ENCODE data around the gene PORCN. TPM values are rescaled to one million over a fixed set of nuclear protein-coding genes. Genes with fewer than 3 reads are reported as not detected.

Gene PORCN
- polyA plus RNA-seq, 6 donors from 2014 or later = 1.5 to 12.2 (median 9.0) TPM

DNA sequence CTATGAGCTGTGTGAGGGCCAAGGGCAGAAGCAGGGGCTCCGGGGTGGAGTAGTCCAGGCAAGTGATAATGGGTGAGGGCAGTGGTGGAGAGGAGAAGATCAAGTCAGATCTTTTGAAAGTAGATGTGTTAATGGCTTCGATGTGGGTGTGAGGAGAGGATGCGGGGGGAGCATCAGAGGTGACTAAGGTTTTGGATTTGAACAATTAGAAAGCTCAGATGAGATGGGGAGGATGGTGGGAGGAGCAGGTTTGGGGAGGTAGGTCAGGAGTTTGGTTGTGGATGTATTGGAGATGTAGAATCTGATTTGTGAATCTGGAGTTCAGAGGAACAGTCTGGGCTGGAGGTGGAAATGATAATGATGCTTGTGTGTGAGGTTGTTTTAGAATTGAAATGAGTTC, 28.2 kb upstream of the PORCN start:
- H3K36me3 Mint-ChIP-seq = peaks cover 0 to 9% of the 10 kb centered on the region in 2 donors
- no peaks in the 10 kb centered on the region for H3K27me3 Mint-ChIP-seq
- H3K4me3 Mint-ChIP-seq = no peak overlapping the region
- H3K9me3 Mint-ChIP-seq = peaks cover 0 to 4% (median 0%) of the 10 kb centered on the region in 7 donors
- H3K27ac Mint-ChIP-seq = no peak overlapping the region
- H3K4me1 Mint-ChIP-seq = peaks cover 23 to 29% (median 25%) of the 10 kb centered on the region in 3 donors
- no peak for ATAC-seq (ENCODE audit: low read depth in 2 of 2)
- no peak for DNase-seq

DNA sequence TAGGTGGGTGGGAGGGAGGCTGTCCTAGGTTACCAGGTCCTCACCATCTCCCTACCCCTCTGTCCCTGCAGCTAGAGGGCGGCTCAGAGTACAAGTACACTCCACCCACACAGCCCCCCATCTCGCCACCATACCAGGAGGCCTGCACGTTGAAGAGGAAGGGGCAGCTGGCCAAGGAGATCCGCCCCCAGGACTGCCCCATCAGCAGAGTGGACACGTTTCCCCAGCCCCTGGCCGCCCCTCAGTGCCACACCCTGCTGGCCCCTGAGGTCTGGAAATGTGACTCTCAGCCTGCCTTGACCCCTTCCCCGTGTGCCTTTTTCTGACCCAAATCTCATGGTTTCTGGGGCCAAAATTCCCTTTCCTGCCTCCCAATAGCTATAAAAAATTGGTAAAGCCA, 26.3 kb upstream of the PORCN start:
- Mint-ChIP-seq H3K4me1 (peaks cover 8 to 13% (median 9%) of the 10 kb centered on the region in 3 donors), H3K27ac (no peak overlapping the region), H3K36me3 (peaks cover 0 to 9% of the 10 kb centered on the region in 2 donors), H3K27me3 (no peaks in the 10 kb centered on the region), H3K4me3 (no peak overlapping the region), H3K9me3 (peaks cover 0 to 4% (median 0%) of the 10 kb centered on the region in 7 donors)
- no peak for DNase-seq
- no peak for ATAC-seq (ENCODE audit: low read depth in 2 of 2)

DNA sequence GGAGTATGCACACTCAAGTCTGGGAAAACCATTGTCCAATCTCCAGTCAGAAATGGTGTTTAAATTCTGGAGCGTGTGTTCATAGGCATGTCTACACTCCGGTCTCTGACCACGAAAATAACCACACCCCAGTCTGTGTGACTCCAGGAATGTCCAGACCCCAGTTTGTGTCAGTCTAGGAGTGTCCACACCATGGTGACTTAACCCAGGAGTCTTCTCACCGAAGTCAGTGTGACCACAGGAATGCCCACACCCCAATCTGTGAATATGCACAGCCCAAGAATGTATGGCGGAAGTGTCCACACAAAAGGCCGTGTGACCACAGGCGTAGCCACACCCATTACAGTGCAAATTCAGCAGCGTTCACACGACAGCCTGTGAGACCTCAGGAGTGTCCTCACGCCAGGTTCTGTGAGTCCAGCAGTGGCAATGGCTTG, 21.4 kb upstream of the PORCN start:
- DNase-seq = no peak
- H3K27ac Mint-ChIP-seq = peak overlapping the region in 1 of 6 donors; percentile 24

DNA sequence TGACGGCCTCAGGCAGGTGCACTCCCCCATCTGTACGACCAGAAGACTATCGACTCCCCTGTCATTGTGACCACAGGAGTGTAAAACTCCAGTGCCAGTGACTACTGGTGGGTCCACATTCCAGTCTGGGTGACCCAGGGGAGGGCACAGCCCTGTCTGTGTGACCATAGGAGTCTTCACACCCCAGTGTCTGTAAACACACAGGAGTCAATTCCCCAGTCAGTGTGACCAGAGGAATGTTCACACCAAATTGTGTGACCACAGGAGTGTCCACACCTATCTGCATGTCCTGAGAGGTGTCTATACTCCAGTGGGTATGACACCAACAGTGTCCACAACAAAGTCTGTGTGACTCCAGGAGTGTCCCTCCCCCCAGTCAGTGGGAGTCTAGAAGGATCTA, 20.8 kb upstream of the PORCN start:
- no peak for ATAC-seq (ENCODE audit: low read depth in 2 of 2)
- no peak for DNase-seq
- no peaks in the 10 kb centered on the region for H3K9me3 Mint-ChIP-seq
- no peaks in the 10 kb centered on the region for H3K4me1 Mint-ChIP-seq
- no peak overlapping the region for H3K4me3 Mint-ChIP-seq
- no peaks in the 10 kb centered on the region for H3K27me3 Mint-ChIP-seq
- H3K27ac Mint-ChIP-seq = no peak overlapping the region
- no peaks in the 10 kb centered on the region for H3K36me3 Mint-ChIP-seq

More for the DNA sequence above, 21.4 kb upstream of the PORCN start:
- H3K4me1 Mint-ChIP-seq = no peaks in the 10 kb centered on the region
- no peak for ATAC-seq (ENCODE audit: low read depth in 2 of 2)
- H3K9me3 Mint-ChIP-seq = no peaks in the 10 kb centered on the region
- no peaks in the 10 kb centered on the region for H3K36me3 Mint-ChIP-seq
- no peaks in the 10 kb centered on the region for H3K27me3 Mint-ChIP-seq
- H3K4me3 Mint-ChIP-seq = no peak overlapping the region

DNA sequence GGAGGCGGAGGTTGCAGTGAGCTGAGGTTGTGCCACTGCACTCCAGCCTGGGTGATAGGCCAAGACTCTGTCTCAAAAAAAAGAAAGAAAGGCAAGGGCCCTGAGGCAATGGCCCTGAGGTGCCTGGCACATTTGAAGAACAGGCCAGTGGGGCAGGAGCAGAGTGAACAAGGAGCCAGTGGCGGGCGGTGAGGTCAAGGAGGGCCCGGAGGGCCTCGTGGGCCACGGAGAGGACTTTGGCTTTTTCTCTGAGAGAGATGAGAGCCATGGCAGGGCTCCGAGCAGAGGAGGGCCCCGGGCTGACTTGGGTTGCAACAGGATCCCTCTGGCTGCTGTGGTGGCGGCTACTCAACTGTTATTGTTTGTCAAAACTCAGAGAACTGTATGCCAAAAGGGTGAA, 19.5 kb upstream of the PORCN start:
- ATAC-seq (ENCODE audit: low read depth in 2 of 2) (no peak), DNase-seq (no peak)
- Mint-ChIP-seq H3K27ac (no peak overlapping the region), H3K9me3 (no peaks in the 10 kb centered on the region), H3K27me3 (no peaks in the 10 kb centered on the region), H3K4me3 (no peak overlapping the region), H3K4me1 (no peaks in the 10 kb centered on the region), H3K36me3 (no peaks in the 10 kb centered on the region)

DNA sequence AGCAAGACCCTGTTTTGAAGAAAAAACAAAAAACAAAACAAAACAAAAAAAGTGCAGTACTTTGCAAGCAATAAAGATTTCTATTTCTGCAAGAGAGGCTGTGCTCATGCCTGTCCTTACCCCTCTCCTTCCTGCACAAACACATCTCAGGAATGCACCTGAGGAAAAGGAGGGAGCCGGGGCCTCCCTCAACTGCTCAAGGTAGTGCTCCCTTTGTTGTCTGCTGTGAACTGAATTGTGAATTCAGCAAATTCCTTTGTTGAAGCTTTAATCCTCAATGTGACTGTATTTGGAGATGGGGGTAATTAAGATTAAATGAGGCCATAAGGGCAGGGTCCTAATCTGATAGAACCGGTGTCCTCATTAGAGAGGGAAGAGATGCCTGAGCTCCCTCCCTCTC, 18.9 kb upstream of the PORCN start:
- Mint-ChIP-seq H3K27me3 (no peaks in the 10 kb centered on the region), H3K27ac (no peak overlapping the region), H3K4me1 (no peaks in the 10 kb centered on the region), H3K4me3 (no peak overlapping the region), H3K9me3 (no peaks in the 10 kb centered on the region), H3K36me3 (no peaks in the 10 kb centered on the region)
- ATAC-seq (ENCODE audit: low read depth in 2 of 2) (no peak), DNase-seq (no peak)

DNA sequence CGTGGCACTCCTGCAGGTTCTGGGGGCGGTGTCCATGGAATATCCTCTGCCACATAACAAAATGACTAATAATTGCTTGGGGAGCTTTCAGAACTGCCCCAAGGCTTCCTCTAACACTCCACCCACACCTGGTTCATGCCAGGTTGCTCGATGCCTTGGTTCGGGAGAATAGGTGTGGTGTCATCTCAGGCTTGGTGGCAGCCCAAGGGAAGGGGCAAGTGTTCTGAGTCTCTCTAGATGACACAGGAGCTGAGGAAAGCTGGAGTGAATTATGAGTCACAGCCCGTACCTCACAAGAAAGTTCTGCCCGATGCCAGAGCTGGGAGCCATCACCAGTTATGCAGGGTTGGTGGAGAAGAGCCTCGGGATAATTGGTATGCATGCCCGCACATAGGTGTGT, 18.1 kb upstream of the PORCN start:
- DNase-seq (no peak), ATAC-seq (ENCODE audit: low read depth in 2 of 2) (no peak)
- H3K9me3 Mint-ChIP-seq = no peaks in the 10 kb centered on the region

DNA sequence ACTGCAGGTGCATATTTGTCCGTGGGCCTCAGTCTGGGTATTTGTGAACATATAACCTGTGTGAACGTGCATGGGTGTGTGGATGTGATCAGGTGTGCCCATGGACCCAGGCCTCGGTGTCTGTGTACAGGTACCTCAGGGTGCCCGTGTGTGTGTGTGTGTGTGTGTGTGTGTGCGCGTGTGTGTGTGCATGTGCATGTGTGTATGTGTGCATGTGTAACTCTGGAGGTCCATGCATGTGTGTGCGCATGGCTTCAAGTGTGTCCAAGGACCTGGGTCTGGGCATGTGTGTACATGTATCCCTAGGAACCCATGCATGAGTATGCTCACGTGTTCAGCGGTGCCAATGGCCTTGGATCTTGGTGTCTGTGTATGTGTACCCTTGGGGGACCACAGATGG, 17.0 kb upstream of the PORCN start:
- DNase-seq (no peak), ATAC-seq (ENCODE audit: low read depth in 2 of 2) (no peak)
- peaks cover 0 to 5% (median 0%) of the 10 kb centered on the region in 3 donors for H3K27me3 Mint-ChIP-seq
- H3K4me3 Mint-ChIP-seq = no peak overlapping the region
- H3K36me3 Mint-ChIP-seq = no peaks in the 10 kb centered on the region
- H3K4me1 Mint-ChIP-seq = no peaks in the 10 kb centered on the region
- H3K9me3 Mint-ChIP-seq = peaks cover 0 to 1% (median 0%) of the 10 kb centered on the region in 7 donors
- no peak overlapping the region for H3K27ac Mint-ChIP-seq

More for the DNA sequence above, 18.1 kb upstream of the PORCN start:
- no peak overlapping the region for H3K4me3 Mint-ChIP-seq
- H3K36me3 Mint-ChIP-seq = no peaks in the 10 kb centered on the region
- H3K27me3 Mint-ChIP-seq = no peaks in the 10 kb centered on the region
- H3K4me1 Mint-ChIP-seq = no peaks in the 10 kb centered on the region
- H3K27ac Mint-ChIP-seq = no peak overlapping the region

DNA sequence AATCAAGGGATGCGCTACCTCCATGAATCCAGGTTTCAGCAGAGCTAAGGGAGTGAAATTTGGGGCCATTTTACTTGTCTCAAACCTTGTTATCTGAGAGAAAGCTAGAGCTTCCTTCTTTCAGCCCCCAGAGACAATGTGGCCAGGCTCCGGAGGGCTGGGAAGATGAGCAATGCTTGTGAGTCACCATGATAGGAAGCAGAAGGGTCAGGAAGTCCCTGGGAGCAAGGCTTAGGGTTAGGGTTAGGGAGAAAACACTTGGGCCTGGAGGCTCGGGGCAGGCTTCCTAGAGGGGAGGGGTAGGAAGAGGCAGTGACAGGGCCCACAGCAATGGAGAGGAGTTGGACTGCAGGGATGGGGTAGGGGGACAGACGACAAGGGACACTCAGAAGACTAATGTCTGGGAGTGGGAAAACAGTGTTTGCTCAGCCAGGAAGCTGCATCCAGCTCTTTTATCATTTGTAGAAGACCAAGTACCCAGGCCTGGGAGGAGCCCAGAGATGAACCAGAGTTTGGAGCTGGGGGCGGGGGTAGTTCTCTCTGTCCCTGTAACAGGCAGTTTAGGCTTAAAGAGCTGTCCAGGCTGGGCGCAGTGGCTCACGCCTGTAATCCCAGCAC, 16.4 kb upstream of the PORCN start:
- ATAC-seq (ENCODE audit: low read depth in 2 of 2) = no peak
- no peaks in the 10 kb centered on the region for H3K36me3 Mint-ChIP-seq

DNA sequence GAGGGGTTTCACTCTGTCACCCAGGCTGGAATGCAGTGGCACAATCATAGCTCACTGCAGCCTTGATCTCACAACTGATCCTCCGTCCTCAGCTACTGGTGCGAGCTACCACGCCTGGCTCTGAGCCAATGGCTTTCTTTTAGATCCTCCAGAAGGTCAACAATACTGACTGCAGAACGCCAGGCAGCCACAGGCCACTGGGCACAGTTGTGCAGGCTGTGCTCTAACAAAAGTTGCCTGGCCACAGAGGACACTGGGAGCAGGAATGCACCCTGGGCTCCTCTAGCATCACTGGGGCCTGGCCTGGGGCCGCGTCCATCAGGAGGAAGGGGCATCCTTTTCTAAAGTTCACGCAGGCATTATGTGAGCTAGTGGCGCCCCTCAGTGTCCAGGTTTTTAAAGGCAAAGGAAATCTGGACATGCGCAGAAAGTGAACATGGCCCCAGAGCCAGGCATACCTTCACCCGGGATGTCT, 14.9 kb upstream of the PORCN start:
- no peak overlapping the region for H3K4me3 Mint-ChIP-seq
- H3K27ac Mint-ChIP-seq = no peak overlapping the region
- no peaks in the 10 kb centered on the region for H3K4me1 Mint-ChIP-seq
- H3K9me3 Mint-ChIP-seq = peaks cover 0 to 2% (median 0%) of the 10 kb centered on the region in 7 donors
- DNase-seq = no peak
- no peaks in the 10 kb centered on the region for H3K36me3 Mint-ChIP-seq
- peaks cover 0 to 5% (median 0%) of the 10 kb centered on the region in 3 donors for H3K27me3 Mint-ChIP-seq
- ATAC-seq (ENCODE audit: low read depth in 2 of 2) = no peak

More for the DNA sequence above, 16.4 kb upstream of the PORCN start:
- no peaks in the 10 kb centered on the region for H3K4me1 Mint-ChIP-seq
- H3K27ac Mint-ChIP-seq = peak overlapping the region in 1 of 6 donors; percentile 34
- H3K4me3 Mint-ChIP-seq = no peak overlapping the region
- H3K9me3 Mint-ChIP-seq = peaks cover 0 to 2% (median 0%) of the 10 kb centered on the region in 7 donors
- H3K27me3 Mint-ChIP-seq = peaks cover 0 to 5% (median 0%) of the 10 kb centered on the region in 3 donors
- no peak for DNase-seq

DNA sequence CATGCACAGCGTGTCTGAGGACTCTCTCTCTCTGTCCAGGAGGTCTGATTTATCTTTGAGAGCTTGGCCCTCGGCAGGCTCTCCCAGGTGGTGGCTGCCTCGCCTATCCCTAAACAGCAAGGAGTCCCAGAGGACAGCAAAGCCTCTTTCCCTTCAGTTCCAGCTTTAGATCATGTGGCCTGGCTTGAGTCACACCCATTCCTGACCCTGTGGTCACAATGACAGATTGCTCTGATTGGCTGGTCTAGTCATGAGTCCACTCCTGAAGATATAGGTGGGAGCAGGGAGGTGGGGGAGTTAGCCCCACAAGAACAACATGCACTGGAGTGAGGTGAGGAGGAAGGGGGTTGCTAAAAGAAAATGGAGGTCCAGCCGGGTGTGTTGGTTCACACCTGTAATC, 12.1 kb upstream of the PORCN start:
- no peak overlapping the region for H3K4me3 Mint-ChIP-seq
- DNase-seq (no peak), ATAC-seq (ENCODE audit: low read depth in 2 of 2) (no peak)
- H3K27me3 Mint-ChIP-seq = peaks cover 0 to 5% (median 0%) of the 10 kb centered on the region in 3 donors
- H3K4me1 Mint-ChIP-seq = no peaks in the 10 kb centered on the region
- H3K27ac Mint-ChIP-seq = no peak overlapping the region
- peaks cover 0 to 2% (median 0%) of the 10 kb centered on the region in 7 donors for H3K9me3 Mint-ChIP-seq
- no peaks in the 10 kb centered on the region for H3K36me3 Mint-ChIP-seq

DNA sequence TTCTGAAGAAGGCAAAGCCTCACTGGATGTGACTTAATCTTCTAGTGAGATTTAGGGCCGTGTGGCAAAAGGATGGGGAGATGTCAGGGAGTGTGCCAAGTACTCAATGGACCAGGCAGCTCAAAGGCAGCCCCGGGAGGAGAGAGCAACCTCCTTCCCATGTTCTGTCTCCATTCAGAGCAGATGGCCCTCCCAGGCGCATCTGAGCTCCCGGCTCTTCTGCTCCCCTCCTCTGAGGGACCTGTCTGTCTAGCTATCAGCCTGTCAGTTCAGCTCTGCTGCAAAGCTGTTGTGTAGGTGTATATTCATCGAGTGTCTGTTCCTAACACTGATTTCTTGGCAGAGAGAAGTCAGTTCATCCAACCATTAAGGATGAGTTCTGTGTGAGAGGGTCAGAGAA, 10.9 kb upstream of the PORCN start:
- Mint-ChIP-seq H3K27ac (no peak overlapping the region), H3K4me1 (no peaks in the 10 kb centered on the region), H3K4me3 (no peak overlapping the region), H3K27me3 (peaks cover 0 to 5% (median 0%) of the 10 kb centered on the region in 3 donors), H3K9me3 (peaks cover 0 to 2% (median 0%) of the 10 kb centered on the region in 7 donors), H3K36me3 (no peaks in the 10 kb centered on the region)
- ATAC-seq (ENCODE audit: low read depth in 2 of 2) = no peak
- DNase-seq = no peak

DNA sequence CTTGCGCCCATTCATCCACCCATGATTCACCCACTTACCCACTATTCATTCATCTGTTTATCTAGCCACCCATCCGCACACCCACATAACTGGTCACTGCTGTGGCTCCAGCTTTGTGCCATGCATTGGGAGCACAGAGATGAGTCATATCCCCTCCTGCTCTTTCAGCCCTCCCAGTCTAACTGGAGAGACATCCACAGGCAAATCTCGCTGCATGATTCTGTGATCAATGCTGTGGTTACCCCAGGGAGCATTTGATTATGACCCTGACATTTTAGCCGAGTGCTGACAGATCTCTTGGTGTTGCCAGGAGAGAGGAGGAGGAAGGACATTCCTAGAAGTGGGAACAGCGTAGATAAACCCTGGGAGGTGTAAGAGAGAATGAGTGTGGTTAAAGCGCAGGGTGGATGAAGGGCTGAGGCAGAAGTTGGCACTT, 10.4 kb upstream of the PORCN start:
- Mint-ChIP-seq H3K27me3 (peaks cover 0 to 9% (median 0%) of the 10 kb centered on the region in 3 donors), H3K36me3 (no peaks in the 10 kb centered on the region), H3K27ac (peak overlapping the region in 1 of 6 donors; percentile 29), H3K4me1 (no peaks in the 10 kb centered on the region), H3K4me3 (no peak overlapping the region), H3K9me3 (peaks cover 0 to 2% (median 0%) of the 10 kb centered on the region in 7 donors)
- ATAC-seq (ENCODE audit: low read depth in 2 of 2) (no peak), DNase-seq (no peak)

DNA sequence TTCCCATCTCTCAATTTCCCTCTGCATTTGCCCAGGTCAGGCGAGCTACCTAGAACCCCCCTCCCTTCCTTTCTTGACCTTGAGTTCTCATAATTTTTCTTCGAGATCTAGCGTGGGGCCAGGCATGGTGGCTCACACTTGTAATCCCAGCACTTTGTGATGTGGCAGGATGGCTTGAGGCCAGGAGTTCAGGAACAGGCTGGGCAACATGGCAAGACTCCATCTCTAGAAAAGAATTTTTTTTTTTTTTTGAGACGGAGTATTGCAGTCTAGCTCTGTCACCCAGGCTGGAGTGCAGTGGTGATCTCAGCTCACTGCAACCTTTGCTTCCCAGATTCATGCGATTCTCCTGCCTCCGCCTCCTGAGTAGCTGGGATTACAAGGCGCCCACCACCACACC, 4.5 kb upstream of the PORCN start:
- Mint-ChIP-seq H3K4me1 (peaks cover 6 to 8% (median 7%) of the 10 kb centered on the region in 3 donors), H3K36me3 (no peaks in the 10 kb centered on the region), H3K9me3 (no peaks in the 10 kb centered on the region), H3K27ac (no peak overlapping the region), H3K4me3 (no peak overlapping the region), H3K27me3 (peaks cover 0 to 15% (median 0%) of the 10 kb centered on the region in 3 donors)
- no peak for DNase-seq
- ATAC-seq (ENCODE audit: low read depth in 2 of 2) = no peak

Data from naive B cell (primary cell).